ENCODE results near the gene MAMDC4.

The MAMDC4 gene

DNA sequence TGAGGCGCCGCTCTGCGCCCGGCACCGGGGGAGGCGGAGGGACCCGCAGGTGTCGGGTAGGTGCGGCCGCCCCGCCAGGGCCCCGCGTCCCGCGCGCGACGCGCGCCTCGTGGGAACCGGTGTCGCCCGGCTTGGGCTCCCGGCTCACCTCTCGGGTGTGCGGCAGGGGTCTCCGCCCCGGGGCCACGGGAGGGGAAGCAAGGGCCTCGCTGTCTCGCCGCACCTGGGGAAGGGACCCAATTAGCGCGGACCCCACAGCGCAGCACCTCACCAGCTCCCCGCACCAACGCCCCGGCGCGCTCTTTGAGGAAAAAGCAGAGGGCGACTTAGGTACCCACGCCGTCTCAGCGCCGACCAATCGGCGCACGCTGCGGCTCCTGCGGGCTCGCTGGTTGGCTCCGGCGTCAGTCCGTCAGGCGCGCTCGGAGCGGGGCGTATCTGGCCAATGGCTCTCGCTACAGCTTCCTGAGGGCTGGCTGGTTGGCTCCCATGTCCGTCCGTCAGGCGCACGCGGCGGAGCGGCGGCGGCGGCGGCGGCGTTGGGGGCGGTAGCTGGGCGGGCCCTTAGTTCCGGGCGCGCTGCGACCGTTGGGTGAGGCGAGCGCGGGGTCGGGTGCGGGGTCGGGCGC lies 33.9 kb downstream of the MAMDC4 start, which contains the start of gene TRAF2:
TRAF2 (plus strand) TSS at position 567 of the 629 bp plus-strand sequence. CDS start 12,225 bp downstream, outside the sequence.
- Histone ChIP-seq H3K4me3 (ENCODE audit: low read depth, low read length) (peak within 1 kb of the TSS; percentile 81), H3K27ac (ENCODE audit: extremely low read depth, low read depth, low read length) (peak within 1 kb of the TSS; percentile 86; the same call in 1 of the 2 replicates), H3K9me3 (ENCODE audit: control insufficient read depth, insufficient read depth, low read depth, low read length) (no peaks in the 10 kb centered on the region), H3K36me3 (ENCODE audit: control insufficient read depth in 2 of 2, insufficient read depth in 1 of 2, low read length in 2 of 2) (peaks cover 3 to 15% of the 10 kb centered on the region in 2 experiments; a peak in 2 of 3 replicates), H3K4me1 (ENCODE audit: control insufficient read depth, insufficient read depth, low read length) (no peaks in the 10 kb centered on the region)
- ChIA-PET CTCF (interaction anchor here (0.7 to 1.1 kb wide), 4 partner anchors 9 to 191 kb away, joined by 3 to 4 read pairs (median 4); partner anchors contain the start of genes C8G, FBXW5 and UAP1L1), POLR2A (interaction anchor here (0.6 to 1.9 kb wide), 23 partner anchors 11 to 245 kb away, joined by 3 to 15 read pairs (median 4); partner anchors contain the start of genes AJM1, EDF1, PAXX and RABL6)
- TF ChIP-seq ZSCAN30 (tag by site-specific recombination; IDR thresholded peaks at IDR 0.05) (peak; percentile 76), KLF1 (tag by site-specific recombination; IDR thresholded peaks at IDR 0.05) (peak; percentile 55), HOXC10 (CRISPR knock-in tag; IDR thresholded peaks at IDR 0.05) (no peak), ZNF184 (tag by site-specific recombination; IDR thresholded peaks at IDR 0.05) (0 out of 2 replicates have a peak, but pooled peaks have one; percentile 20), KLF9 (tag by site-specific recombination; IDR thresholded peaks at IDR 0.05; ENCODE audit: low read depth) (peak; percentile 53), ZNF677 (tag by site-specific recombination; IDR thresholded peaks at IDR 0.05) (no peak), ZNF76 (tag by site-specific recombination; IDR thresholded peaks at IDR 0.05; ENCODE audit: borderline replicate concordance, low read depth) (peak; percentile 44; the same call in 1 of the 2 replicates), BCL11A (tag by site-specific recombination; IDR thresholded peaks at IDR 0.05; ENCODE audit: low read depth) (no peak), ZNF391 (tag by site-specific recombination; IDR thresholded peaks at IDR 0.05; ENCODE audit: borderline replicate concordance, low read depth) (0 out of 2 replicates have a peak, but pooled peaks have one; percentile 53), ZBTB26 (tag by site-specific recombination; optimal IDR thresholded peaks at IDR 0.05) (peak; percentile 87), OVOL3 (tag by site-specific recombination; IDR thresholded peaks at IDR 0.05) (0 out of 2 replicates have a peak, but pooled peaks have one; percentile 4), ZNF335 (tag by site-specific recombination; conservative IDR thresholded peaks at IDR 0.05) (peak; percentile 43; the same call in 1 of the 2 replicates), SP7 (tag by site-specific recombination; IDR thresholded peaks at IDR 0.05) (peak; percentile 31; the same call in 1 of the 2 replicates), ZNF138 (tag by site-specific recombination; IDR thresholded peaks at IDR 0.05; ENCODE audit: borderline replicate concordance) (no peak), PATZ1 (tag by site-specific recombination; IDR thresholded peaks at IDR 0.05) (peak; percentile 48; the same call in 1 of the 2 replicates), ZNF23 (tag by site-specific recombination; IDR thresholded peaks at IDR 0.05; ENCODE audit: borderline replicate concordance) (no peak), EGR2 (tag by site-specific recombination; IDR thresholded peaks at IDR 0.05; ENCODE audit: low read depth) (peak; percentile 76), SP2 (tag by site-specific recombination; IDR thresholded peaks at IDR 0.05) (peak; percentile 99), GLIS2 (tag by site-specific recombination; IDR thresholded peaks at IDR 0.05) (peak; percentile 71), ZBTB1 (tag by site-specific recombination; IDR thresholded peaks at IDR 0.05) (0 out of 2 replicates have a peak, but pooled peaks have one; percentile 59), ZNF211 (tag by site-specific recombination; IDR thresholded peaks at IDR 0.05; ENCODE audit: low read depth) (no peak), ZNF473 (tag by site-specific recombination; IDR thresholded peaks at IDR 0.05) (no peak), ZNF19 (tag by site-specific recombination; IDR thresholded peaks at IDR 0.05; ENCODE audit: low read depth) (no peak), ZNF18 (tag by site-specific recombination; IDR thresholded peaks at IDR 0.05) (no peak)
- TF ChIP-seq, protein P1, sequence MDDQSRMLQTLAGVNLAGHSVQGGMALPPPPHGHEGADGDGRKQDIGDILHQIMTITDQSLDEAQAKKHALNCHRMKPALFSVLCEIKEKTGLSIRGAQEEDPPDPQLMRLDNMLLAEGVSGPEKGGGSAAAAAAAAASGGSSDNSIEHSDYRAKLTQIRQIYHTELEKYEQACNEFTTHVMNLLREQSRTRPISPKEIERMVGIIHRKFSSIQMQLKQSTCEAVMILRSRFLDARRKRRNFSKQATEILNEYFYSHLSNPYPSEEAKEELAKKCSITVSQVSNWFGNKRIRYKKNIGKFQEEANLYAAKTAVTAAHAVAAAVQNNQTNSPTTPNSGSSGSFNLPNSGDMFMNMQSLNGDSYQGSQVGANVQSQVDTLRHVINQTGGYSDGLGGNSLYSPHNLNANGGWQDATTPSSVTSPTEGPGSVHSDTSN (CRISPR knock-in tag; IDR thresholded peaks at IDR 0.05): peak; percentile 100
- TF ChIP-seq, protein P2, sequence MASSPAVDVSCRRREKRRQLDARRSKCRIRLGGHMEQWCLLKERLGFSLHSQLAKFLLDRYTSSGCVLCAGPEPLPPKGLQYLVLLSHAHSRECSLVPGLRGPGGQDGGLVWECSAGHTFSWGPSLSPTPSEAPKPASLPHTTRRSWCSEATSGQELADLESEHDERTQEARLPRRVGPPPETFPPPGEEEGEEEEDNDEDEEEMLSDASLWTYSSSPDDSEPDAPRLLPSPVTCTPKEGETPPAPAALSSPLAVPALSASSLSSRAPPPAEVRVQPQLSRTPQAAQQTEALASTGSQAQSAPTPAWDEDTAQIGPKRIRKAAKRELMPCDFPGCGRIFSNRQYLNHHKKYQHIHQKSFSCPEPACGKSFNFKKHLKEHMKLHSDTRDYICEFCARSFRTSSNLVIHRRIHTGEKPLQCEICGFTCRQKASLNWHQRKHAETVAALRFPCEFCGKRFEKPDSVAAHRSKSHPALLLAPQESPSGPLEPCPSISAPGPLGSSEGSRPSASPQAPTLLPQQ (tag by site-specific recombination; IDR thresholded peaks at IDR 0.05): peak; percentile 76; the same call in 1 of the 2 replicates
- TF ChIP-seq, protein P3, sequence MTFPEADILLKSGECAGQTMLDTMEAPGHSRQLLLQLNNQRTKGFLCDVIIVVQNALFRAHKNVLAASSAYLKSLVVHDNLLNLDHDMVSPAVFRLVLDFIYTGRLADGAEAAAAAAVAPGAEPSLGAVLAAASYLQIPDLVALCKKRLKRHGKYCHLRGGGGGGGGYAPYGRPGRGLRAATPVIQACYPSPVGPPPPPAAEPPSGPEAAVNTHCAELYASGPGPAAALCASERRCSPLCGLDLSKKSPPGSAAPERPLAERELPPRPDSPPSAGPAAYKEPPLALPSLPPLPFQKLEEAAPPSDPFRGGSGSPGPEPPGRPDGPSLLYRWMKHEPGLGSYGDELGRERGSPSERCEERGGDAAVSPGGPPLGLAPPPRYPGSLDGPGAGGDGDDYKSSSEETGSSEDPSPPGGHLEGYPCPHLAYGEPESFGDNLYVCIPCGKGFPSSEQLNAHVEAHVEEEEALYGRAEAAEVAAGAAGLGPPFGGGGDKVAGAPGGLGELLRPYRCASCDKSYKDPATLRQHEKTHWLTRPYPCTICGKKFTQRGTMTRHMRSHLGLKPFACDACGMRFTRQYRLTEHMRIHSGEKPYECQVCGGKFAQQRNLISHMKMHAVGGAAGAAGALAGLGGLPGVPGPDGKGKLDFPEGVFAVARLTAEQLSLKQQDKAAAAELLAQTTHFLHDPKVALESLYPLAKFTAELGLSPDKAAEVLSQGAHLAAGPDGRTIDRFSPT (tag by site-specific recombination; IDR thresholded peaks at IDR 0.05): peak; percentile 78
